Neural crest cell (in vitro differentiated cells): ENCODE results near the gene PKP4. TPM values are rescaled to one million over a fixed set of nuclear protein-coding genes. Genes with fewer than 3 reads are reported as not detected.
A peak's percentile ranks its signal among the peaks of the same experiment; 100 is the strongest.

Experiments
- DNase-seq: peaks from one replicate; pipeline ENCODE4 v3.0.0; 2021; ENCODE audit warnings: low read depth, mixed read lengths, low spot score
- H3K27ac Mint-ChIP-seq: one replicate; pipeline ENCODE4 v1.8.0; 2021; ENCODE audit warnings: mild to moderate bottlenecking, mixed read lengths; ENCODE audit not compliant: unreplicated experiment
- H3K27me3 Mint-ChIP-seq: 2 replicates; pipeline ENCODE4 v1.8.0; 2021; ENCODE audit warnings: low read depth, mild to moderate bottlenecking, mixed read lengths
- H3K36me3 Mint-ChIP-seq: 2 replicates; pipeline ENCODE4 v1.8.0; 2021; ENCODE audit warnings: low read depth, mild to moderate bottlenecking, mixed read lengths
- H3K4me1 Mint-ChIP-seq: 2 replicates; pipeline ENCODE4 v1.8.0; 2021; ENCODE audit warnings: mixed read lengths
- H3K4me3 Mint-ChIP-seq: one replicate; pipeline ENCODE4 v1.8.0; 2021; ENCODE audit warnings: mild to moderate bottlenecking, mixed read lengths
- H3K9me3 Mint-ChIP-seq: 2 replicates; pipeline ENCODE4 v1.8.0; 2021; ENCODE audit warnings: mixed read lengths
- CTCF ChIP-seq: fragments of 200-600 bp; sonication (generic); conservative IDR thresholded peaks from 2 replicates; pipeline ENCODE4 v1.5.0; 2021; ENCODE audit warnings: antibody characterized with exemption, mild to moderate bottlenecking
- total RNA-seq: library from RNA; stranded (reverse); gene quantifications from 2 replicates; pipeline ENCODE4 v1.2.1, GENCODE V29; 2021

PKP4 gene
- total RNA-seq, 1 donor from 2014 or later, result 52.7 TPM

GRCh38 chr2:158726911-158727592 lies 270.3 kb downstream of the PKP4 start:
- peaks cover 93% of the 10 kb centered on the region for H3K27me3 Mint-ChIP-seq
- peaks cover 11% of the 10 kb centered on the region for H3K4me1 Mint-ChIP-seq
- H3K9me3 Mint-ChIP-seq, result no peaks in the 10 kb centered on the region
- no peaks in the 10 kb centered on the region for H3K36me3 Mint-ChIP-seq
- no peak for DNase-seq
- H3K27ac Mint-ChIP-seq, result no peak overlapping the region
- no peak overlapping the region for H3K4me3 Mint-ChIP-seq
- no peak for TF ChIP-seq CTCF

- TF ChIP-seq CTCF, result no peak
- Mint-ChIP-seq H3K27me3 (peaks cover 95% of the 10 kb centered on the region), H3K4me3 (no peak overlapping the region), H3K36me3 (no peaks in the 10 kb centered on the region), H3K9me3 (no peaks in the 10 kb centered on the region), H3K27ac (no peak overlapping the region), H3K4me1 (peaks cover 11% of the 10 kb centered on the region)
- no peak for DNase-seq
These were observed 271.7 kb downstream of the PKP4 start for GRCh38 chr2:158728422-158728821.

- Mint-ChIP-seq H3K27me3 (peaks cover 88% of the 10 kb centered on the region), H3K36me3 (no peaks in the 10 kb centered on the region), H3K9me3 (no peaks in the 10 kb centered on the region), H3K27ac (no peak overlapping the region), H3K4me3 (no peak overlapping the region), H3K4me1 (peaks cover under 1% of the 10 kb centered on the region)
- TF ChIP-seq CTCF, result no peak
- DNase-seq, result no peak
These were observed 272.7 kb downstream of the PKP4 start for GRCh38 chr2:158729451-158729850.

GRCh38 chr2:158729873-158730620 lies 273.3 kb downstream of the PKP4 start:
- DNase-seq, result no peak
- Mint-ChIP-seq H3K27me3 (peaks cover 89% of the 10 kb centered on the region), H3K4me1 (no peaks in the 10 kb centered on the region), H3K36me3 (no peaks in the 10 kb centered on the region), H3K27ac (peak overlapping the region; percentile 38), H3K4me3 (no peak overlapping the region), H3K9me3 (no peaks in the 10 kb centered on the region)
- no peak for TF ChIP-seq CTCF

GRCh38 chr2:158730621-158731140 lies 273.9 kb downstream of the PKP4 start:
- Mint-ChIP-seq H3K36me3 (no peaks in the 10 kb centered on the region), H3K27me3 (peaks cover 85% of the 10 kb centered on the region), H3K9me3 (no peaks in the 10 kb centered on the region), H3K27ac (no peak overlapping the region), H3K4me3 (no peak overlapping the region), H3K4me1 (no peaks in the 10 kb centered on the region)
- no peak for TF ChIP-seq CTCF
- no peak for DNase-seq
